Coronary artery (tissue), 2 donors: Measurements from ENCODE around the gene TTLL11.

ENCODE experiments used
- DNase-seq: peaks from one replicate; pipeline ENCODE4 v3.0.0-alpha.2; 2017; ENCODE audit warnings: low spot score
- H3K27ac ChIP-seq, 2 donors: fragments of 200-600 bp; sonication (generic); one replicate each; pipeline ENCODE4 v1.5.1; 2016 to 2019
- H3K4me3 ChIP-seq: fragments of 200-600 bp; sonication (generic); 2 replicates; pipeline ENCODE4 v1.5.1; 2016; ENCODE audit warnings: mild to moderate bottlenecking, moderate library complexity
- TF ChIP-seq, protein P1 (sequence below): fragments of 200-600 bp; sonication (generic); IDR thresholded peaks from one replicate; pipeline ENCODE4 v1.5.1; 2019; ENCODE audit warnings: antibody characterized with exemption

TTLL11 gene

DNA sequence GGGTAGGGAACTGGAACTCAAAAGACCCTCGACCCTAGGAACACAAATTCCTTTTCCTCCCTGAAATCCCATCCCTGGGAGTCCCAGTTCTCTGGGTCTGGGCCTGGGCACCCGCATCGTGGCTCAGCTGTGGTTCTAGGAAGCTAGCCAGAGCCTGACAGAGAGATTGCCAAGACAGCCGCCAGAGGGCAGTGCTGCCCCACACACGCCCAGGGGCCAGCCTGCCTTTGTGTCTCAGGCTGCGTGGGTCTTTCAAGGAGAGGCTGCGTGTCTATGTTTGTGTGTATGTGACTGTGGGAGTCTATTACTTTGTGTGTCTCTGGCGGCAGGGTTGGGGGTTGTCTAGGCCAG is 32.0 kb upstream of the TTLL11 start:
- Histone ChIP-seq H3K27ac (no peak overlapping the region), H3K4me3 (no peak overlapping the region)

DNA sequence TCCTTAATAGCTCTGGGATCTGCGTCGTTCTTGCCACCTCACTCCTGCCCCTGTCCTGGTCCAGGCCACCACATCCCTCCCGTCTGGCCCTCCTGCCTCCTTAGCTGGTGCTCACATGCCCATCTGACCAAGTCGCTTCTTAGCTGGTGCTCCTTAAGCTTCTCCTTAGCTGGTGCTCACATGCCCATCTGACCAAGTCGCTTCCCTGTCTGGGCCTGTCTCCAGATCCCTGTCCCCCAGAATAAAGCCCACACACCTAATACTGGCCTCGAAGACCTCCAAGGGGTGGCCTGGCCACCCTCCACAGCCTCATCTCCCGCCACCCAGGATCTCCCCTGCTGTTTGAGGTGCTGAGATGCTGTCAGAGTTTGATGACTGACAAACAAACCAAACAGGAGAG is 31.4 kb upstream of the TTLL11 start:
- DNase-seq, result no peak
- TF ChIP-seq, protein P1, sequence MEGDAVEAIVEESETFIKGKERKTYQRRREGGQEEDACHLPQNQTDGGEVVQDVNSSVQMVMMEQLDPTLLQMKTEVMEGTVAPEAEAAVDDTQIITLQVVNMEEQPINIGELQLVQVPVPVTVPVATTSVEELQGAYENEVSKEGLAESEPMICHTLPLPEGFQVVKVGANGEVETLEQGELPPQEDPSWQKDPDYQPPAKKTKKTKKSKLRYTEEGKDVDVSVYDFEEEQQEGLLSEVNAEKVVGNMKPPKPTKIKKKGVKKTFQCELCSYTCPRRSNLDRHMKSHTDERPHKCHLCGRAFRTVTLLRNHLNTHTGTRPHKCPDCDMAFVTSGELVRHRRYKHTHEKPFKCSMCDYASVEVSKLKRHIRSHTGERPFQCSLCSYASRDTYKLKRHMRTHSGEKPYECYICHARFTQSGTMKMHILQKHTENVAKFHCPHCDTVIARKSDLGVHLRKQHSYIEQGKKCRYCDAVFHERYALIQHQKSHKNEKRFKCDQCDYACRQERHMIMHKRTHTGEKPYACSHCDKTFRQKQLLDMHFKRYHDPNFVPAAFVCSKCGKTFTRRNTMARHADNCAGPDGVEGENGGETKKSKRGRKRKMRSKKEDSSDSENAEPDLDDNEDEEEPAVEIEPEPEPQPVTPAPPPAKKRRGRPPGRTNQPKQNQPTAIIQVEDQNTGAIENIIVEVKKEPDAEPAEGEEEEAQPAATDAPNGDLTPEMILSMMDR, result no peak
- Histone ChIP-seq H3K4me3 (no peak overlapping the region), H3K27ac (no peak overlapping the region)

More for the DNA sequence above, 32.0 kb upstream of the TTLL11 start:
- peak; percentile 88 for DNase-seq
- TF ChIP-seq, protein P1, result peak; percentile 82

DNA sequence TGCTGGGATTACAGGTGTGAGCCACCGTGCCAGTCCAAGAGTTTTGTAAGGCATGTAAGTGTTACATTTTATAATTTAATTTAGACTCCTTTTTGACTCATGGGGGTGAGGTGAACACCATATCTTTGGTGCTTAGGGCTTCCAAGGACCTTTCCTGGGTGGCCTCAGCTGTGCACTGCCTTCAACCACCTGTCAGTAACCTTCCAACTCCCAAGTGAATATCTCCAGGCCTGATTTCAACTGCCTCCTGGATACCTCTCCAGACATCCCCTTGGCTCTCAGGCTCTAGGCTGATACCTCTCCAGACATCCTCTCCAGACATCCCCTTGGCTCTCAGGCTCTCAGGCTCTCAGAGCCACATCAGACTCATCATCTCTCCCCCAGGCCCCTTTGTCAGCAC is 30.9 kb upstream of the TTLL11 start:
- no peak overlapping the region for H3K27ac ChIP-seq
- TF ChIP-seq, protein P1, result no peak
- no peak for DNase-seq
- H3K4me3 ChIP-seq, result no peak overlapping the region

DNA sequence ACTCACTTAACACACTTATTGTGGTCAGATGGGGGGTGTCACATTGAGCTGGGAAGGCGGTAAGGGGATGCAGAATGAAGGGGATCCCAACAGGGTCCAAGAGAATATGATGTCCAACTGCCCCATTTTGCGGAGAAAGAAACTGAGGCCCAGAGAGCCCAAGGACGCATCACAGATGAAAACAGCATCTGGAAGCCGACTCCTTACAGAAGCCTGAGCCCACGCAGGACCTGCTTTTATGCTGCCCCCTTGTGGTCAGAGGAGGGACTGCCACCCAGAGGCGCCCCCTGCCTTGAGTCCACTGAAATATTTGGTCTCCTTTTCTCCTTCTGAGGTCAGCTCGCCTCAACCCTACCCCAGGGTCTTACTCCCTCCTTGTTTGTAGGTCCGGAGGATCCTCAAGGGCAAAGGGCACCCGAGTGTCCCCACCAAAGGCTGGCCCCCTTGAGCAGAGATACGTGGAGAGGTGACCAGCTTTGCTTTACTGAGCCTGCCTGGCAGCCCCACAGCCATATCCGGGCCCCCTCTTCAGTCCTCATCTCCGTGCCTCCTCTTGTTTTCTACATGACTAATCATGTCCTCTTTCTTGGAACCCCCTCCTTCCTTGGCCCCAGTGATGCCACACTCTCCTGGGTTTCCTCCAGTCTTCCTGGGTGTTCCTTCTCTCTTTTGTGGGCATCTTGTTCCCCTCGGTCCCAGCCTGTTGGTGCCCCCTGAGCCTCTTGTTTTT is 30.0 kb upstream of the TTLL11 start:
- TF ChIP-seq, protein P1, result peak; percentile 92
- DNase-seq, result no peak
- no peak overlapping the region for H3K27ac ChIP-seq
- no peak overlapping the region for H3K4me3 ChIP-seq

DNA sequence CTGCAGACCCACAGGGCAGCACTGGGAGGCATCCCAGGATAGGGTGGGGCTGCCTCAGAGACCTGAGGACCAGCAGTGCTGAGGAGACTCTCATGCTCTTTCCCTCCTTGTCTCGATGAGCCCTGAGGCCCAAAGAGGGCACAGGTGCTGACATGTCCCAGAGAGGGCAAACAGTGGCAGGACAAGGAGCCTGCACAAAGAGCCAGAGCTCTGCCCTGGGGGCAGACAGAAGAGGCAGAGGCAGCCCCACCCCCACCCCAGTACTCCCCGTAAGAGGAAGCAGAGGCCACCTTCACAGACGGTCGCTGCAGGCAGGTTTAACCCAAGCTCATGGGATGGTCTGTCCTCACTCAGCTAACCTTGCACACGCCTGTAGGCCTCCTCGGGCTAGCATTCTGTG is 29.4 kb upstream of the TTLL11 start:
- H3K4me3 ChIP-seq, result no peak overlapping the region
- no peak for DNase-seq
- TF ChIP-seq, protein P1, result no peak
- H3K27ac ChIP-seq, result no peak overlapping the region

DNA sequence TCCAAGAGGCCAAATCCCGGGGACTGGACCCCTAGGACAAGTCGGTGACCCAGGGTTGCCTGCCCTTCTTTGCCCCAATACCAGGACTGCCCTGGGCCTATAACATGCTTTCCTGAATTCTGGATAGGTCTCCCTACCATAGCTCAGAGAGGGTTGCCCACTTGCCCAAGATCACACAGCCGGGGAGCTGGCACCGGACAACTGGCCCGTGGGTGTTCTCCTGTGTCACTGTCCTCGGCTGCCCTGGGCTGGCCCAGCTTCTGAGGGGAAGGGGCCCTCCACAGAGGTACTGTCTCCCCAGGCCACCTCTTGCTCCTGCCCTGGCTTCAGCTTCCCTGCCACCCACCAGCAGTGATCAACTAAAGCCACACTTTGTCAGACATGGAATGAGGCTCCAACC is 28.8 kb upstream of the TTLL11 start:
- Histone ChIP-seq H3K27ac (no peak overlapping the region), H3K4me3 (no peak overlapping the region)
- TF ChIP-seq, protein P1, result no peak
- no peak for DNase-seq

DNA sequence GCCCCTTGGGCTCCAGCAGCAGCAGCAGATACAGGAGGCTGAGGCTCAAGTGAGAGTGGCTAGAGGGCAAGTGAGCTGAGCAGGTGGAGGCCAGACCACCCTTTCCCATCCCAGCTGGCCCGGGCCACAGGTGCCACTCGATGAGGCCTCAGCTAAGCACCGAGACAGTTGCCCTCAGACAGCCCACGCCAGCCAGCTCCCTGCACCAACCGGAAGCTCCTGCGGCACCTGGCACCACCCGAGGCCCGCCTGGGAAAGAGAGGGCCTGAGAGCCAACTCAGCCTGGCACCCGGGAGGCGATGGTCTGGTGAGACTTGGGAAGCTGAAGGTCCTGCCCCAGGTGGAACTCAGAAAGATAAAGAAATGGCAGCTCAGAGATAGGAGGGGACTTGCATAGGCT is 28.3 kb upstream of the TTLL11 start:
- Histone ChIP-seq H3K27ac (no peak overlapping the region), H3K4me3 (no peak overlapping the region)
- no peak for DNase-seq
- TF ChIP-seq, protein P1, result no peak
